ENCODE data around the gene FBXO31.

Gene FBXO31

DNA sequence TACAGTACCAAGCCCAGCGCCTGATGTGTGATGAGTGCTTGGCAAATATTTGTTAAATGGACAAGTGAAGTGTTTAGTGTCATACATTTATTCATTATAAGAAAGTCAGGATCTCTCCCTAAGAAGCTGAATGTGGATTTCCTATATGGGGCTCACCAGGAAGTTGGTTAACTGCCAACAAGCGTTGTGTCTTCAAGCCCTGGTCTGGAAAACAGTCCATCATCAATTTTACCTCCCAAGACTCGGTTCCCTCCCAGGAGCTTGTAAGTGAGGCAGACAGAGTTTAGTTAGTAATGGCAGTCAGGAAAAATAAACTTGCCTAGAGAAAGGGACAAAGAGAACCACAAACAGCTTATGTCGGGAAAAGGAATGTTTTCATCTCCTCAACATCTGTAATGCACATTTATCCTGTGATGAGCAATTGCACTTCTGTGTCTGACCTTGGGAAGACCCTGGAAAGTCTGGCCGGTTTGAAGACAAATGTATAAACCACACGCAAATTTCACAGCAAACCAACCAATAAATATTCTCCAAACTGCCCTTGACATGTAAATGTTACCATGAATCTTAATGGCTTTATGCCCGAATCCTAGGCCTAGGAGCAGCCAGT is 94.7 kb downstream of the FBXO31 start:
- TF ChIP-seq, protein P1, sequence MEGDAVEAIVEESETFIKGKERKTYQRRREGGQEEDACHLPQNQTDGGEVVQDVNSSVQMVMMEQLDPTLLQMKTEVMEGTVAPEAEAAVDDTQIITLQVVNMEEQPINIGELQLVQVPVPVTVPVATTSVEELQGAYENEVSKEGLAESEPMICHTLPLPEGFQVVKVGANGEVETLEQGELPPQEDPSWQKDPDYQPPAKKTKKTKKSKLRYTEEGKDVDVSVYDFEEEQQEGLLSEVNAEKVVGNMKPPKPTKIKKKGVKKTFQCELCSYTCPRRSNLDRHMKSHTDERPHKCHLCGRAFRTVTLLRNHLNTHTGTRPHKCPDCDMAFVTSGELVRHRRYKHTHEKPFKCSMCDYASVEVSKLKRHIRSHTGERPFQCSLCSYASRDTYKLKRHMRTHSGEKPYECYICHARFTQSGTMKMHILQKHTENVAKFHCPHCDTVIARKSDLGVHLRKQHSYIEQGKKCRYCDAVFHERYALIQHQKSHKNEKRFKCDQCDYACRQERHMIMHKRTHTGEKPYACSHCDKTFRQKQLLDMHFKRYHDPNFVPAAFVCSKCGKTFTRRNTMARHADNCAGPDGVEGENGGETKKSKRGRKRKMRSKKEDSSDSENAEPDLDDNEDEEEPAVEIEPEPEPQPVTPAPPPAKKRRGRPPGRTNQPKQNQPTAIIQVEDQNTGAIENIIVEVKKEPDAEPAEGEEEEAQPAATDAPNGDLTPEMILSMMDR (IDR thresholded peaks at IDR 0.05) = no peak
- Histone ChIP-seq H3K36me3 (no peaks in the 10 kb centered on the region), H3K4me1 (no peaks in the 10 kb centered on the region), H3K27ac (no peak overlapping the region), H3K27me3 (no peaks in the 10 kb centered on the region), H3K9me3 (no peaks in the 10 kb centered on the region), H3K4me3 (no peak overlapping the region)
- no peak for DNase-seq
- intact Hi-C loops (cut with DNase I; ENCODE audit: low total_unique reads) = no loop called here

DNA sequence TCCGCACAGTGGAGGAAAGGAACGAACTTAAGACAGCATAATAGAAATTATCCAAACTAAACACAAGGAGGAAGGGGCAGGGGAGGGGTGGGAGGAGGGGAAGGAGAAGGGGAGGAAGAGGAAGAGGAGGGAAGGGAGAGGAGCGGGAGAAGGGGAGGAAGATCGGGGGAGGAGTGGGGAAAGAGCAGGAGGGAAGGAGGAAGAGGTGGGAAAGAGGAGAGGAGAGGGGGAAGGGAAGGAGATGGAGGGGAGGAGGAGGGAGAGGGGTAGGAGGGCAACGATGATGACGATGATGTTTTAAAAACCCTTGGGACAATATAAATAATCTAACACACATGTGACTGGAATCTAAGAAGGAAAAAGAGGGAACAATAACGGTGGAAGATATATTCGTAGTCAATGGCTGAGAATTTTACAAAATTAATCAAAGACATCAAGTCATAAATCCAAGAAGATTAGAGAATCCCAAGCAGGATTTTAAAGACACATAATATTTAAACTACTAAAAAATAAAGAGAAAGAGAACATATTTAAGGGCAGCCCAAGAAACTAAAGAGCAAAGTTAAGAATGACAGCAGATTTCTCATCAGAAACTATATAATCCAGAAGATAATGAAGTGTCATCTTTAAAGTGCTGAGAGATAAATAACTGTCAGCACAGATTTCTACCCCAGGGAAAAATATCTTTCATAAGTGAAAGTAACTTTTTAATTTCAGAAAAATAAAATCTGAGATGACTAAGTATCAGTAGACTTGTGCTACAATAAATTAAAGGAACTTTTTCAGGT is 96.5 kb downstream of the FBXO31 start:
- Histone ChIP-seq H3K27me3 (no peaks in the 10 kb centered on the region), H3K27ac (no peak overlapping the region), H3K9me3 (no peaks in the 10 kb centered on the region), H3K4me3 (no peak overlapping the region), H3K36me3 (no peaks in the 10 kb centered on the region), H3K4me1 (no peaks in the 10 kb centered on the region)
- TF ChIP-seq, protein P1 (IDR thresholded peaks at IDR 0.05) = no peak
- intact Hi-C loops (cut with DNase I; ENCODE audit: low total_unique reads) = no loop called here
- no peak for DNase-seq

DNA sequence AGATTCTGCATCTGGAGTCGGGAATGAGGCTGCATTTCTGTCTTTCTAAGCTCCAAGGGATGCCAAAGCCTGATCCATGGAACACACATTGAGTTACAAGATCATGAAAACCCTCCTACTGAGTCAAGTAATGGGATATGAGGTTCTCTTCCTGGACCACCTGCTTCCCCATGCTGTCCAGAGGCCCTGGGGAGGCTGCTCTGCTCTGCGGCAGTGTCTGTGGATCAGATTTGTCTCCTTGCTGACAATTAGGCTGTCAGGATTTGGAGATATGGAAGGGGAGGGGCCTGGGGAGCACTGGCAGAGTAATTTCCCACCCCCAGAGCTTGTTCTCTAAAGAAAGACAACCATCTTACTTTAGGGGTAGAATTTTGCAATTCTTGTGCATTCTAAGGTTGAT is 99.4 kb downstream of the FBXO31 start:
- no peak for DNase-seq
- no peaks in the 10 kb centered on the region for H3K27me3 ChIP-seq
- TF ChIP-seq, protein P1 (IDR thresholded peaks at IDR 0.05) = no peak
- no peaks in the 10 kb centered on the region for H3K36me3 ChIP-seq
- no peak overlapping the region for H3K4me3 ChIP-seq
- no peaks in the 10 kb centered on the region for H3K9me3 ChIP-seq
- H3K4me1 ChIP-seq = no peaks in the 10 kb centered on the region
- H3K27ac ChIP-seq = no peak overlapping the region
- intact Hi-C loops (cut with DNase I; ENCODE audit: low total_unique reads) = no loop called here

DNA sequence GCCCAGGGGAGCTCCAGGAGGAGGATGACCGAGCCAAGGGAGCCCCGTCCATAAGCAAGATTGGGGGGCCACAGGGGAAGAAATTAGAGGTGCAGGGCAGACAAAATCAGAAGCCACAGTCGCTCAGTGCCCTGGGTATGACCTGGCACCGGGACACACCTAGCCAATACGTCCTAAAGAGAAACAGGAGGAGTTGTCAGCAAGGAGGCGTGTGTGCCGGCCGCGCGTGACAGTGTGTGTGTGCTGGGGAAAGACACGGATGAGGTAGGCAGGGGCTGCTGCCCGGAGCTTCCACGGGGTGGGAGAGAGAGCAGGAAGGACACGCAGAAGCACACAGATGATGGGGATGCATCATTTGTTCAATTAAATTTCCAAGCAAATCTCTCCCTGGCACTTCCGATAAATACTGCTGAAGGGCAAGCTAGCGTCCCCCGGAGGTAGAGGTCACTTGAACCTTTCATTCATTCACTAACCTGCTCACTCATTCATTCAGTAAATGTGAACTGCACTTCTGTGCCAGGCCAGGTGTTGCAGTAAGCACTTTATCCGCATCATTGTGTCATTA is 104.4 kb downstream of the FBXO31 start:
- no peaks in the 10 kb centered on the region for H3K27me3 ChIP-seq
- intact Hi-C loops (cut with DNase I; ENCODE audit: low total_unique reads) = loop anchor here (5.0 kb wide), 2 partner anchors 212 to 717 kb away; no protein-coding TSS in a partner anchor
- H3K9me3 ChIP-seq = no peaks in the 10 kb centered on the region
- H3K4me3 ChIP-seq = no peak overlapping the region
- TF ChIP-seq, protein P1 (IDR thresholded peaks at IDR 0.05) = no peak
- H3K36me3 ChIP-seq = no peaks in the 10 kb centered on the region
- no peak overlapping the region for H3K27ac ChIP-seq
- peaks cover 0 to 8% (median 2%) of the 10 kb centered on the region in 4 donors for H3K4me1 ChIP-seq
- no peak for DNase-seq

DNA sequence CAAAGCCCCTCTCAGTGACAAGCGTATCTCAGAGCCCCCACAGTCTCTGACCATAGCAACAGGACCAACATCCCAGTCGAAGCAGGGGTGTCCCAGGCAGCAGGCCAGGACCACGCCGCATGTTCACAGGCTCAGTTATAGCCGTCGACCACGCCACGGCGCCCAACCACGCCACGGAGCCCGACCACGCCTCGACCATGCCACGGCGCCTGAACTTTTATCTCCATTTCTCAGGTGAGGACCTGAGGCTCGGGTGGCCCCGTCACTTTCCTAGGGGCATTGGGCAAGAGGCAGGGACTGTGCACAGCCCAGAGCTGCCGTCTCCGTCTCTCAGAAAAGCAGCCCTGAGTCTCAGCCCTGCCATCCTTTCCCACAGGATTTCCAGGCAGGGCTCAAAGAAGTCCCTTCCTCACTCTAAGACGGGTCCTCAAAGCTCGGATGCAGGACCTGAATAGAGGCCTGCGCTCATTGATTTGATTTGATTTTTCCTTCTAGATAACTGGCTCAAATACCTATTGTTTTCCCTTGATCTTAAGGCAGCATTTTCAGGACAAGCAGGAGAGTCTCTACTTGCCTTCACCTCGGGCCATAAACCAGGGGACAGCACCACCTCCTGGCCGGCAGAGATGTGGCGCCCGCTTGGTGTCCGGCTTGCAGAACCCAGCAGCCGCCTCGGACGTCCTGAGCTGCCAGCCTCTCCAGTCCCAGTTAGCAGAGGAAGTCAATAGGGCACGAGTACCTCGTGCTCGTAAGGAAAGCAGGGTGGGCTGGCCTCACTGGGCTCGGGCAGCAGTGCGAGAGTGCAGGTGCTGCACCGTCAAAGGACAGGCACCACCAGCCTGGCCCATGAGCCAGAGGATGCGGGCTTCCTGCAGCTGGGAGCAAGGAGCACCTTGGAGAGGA is 105.1 kb downstream of the FBXO31 start:
- no peaks in the 10 kb centered on the region for H3K27me3 ChIP-seq
- TF ChIP-seq, protein P1 (IDR thresholded peaks at IDR 0.05) = peak; percentile 82 to 93
- intact Hi-C loops (cut with DNase I; ENCODE audit: low total_unique reads) = loop anchor here (5.0 kb wide), 2 partner anchors 211 to 716 kb away; no protein-coding TSS in a partner anchor

More for the DNA sequence above, 105.1 kb downstream of the FBXO31 start:
- Histone ChIP-seq H3K36me3 (no peaks in the 10 kb centered on the region), H3K4me3 (no peak overlapping the region), H3K27ac (no peak overlapping the region), H3K4me1 (peaks cover 0 to 8% (median 2%) of the 10 kb centered on the region in 4 donors), H3K9me3 (no peaks in the 10 kb centered on the region)
- peak; percentile 76 to 89 for DNase-seq
